HG02759 (cell line): ENCODE data around the gene MATCAP1.

Experiments
- ATAC-seq: cut with Tn5 transposase; IDR thresholded peaks from one replicate; pipeline ENCODE4 v1.9.1; 2021; ENCODE audit warnings: mild to moderate bottlenecking, moderate library complexity; ENCODE audit not compliant: unreplicated experiment

Gene MATCAP1

DNA sequence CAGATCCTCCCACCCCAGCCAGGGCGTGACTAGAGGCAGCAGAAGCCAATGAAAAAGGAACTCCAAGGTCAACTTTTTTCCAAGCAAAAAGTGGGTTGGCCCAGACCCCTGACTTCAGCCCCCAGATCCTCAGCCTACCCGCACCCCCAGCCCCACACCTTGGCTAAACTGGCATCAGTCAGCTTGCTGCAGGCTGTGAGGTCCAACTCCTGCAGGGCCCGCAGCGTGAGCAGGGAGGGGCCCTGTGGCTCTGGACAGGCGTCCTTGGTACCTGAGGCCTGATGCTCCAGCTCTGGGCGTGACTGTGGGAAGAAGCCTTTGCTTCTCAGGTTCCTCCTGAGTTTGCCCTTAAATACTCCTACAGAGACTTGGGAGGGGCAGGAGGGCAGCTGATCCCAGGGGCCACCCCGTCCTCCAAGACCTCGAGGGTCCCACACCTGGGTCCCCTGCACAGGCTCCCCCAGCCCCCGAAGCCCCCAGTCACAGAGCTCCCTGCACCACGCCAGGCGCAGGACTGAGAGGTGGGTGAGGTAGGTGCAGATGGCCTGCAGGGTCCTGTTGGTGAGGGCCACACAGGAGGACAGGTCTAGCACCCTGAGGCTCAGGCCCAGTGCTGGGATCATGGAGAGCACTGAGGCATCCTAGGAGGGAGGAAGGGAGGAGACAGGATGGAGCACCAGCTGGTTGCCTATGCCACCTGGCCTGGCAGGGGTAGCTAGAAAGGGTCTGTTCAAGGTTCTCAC, 24.6 kb upstream of the MATCAP1 start:
- no peak for ATAC-seq

DNA sequence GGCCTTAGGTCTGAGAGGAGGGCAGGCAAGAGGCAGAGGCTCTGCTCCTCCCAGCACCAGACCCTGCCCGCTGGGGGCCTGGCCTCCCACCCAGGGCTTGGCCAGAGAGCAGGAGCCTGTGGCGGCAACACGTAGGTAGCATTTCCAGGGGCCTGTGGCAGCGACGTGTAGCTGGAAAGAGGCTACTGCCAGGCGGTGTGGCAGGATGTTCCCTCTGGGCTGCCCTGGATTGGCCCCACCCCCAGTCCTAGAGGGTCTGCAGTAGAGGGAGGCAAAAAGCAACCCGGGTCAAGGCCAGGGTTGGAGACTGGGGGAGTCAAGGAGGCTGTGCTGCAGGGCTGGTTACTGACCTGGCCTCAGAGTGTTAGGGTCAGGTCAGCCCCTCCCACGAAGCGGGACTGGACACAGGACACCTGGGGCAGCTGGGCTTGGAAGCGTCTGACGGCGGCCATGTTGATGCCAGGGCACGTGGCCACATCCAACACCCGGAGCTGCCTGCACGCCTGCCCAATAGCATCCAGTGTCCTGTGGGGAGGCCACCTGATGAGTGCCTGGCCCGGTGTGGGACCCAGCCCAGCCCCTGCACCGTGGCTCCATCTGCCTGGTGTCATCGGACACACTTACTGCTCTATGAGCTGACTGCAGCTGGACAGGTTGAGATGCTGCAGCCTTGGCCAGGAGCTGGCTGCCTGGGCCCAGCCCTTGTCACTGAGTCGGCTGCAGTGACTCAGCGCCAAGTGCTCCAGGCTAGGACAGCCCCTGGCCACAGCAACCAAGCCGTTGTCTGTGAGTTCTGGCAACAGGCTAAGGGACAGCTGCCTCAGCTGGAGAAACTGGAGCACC, 23.7 kb upstream of the MATCAP1 start:
- ATAC-seq: no peak

DNA sequence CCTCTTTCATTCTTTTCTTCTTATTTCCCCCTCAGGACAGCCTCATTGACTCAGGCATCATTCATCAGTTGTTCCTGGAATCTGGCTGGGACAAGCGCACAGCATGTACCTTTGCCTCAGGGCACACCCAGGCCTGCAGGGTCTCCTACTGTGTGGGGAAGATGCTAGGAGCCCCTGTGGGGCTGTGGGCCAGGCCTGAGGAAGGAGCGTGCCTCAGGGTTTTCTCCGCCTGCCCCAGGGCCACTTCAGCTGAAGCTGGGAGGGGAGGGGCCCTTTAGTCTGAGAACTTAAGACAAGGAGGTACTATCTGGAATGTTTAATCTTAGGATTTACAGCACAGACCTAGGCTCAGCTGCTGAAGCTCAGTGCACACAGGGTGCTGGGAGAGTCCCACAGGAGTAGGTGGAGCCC, 23.1 kb upstream of the MATCAP1 start:
- ATAC-seq: no peak

DNA sequence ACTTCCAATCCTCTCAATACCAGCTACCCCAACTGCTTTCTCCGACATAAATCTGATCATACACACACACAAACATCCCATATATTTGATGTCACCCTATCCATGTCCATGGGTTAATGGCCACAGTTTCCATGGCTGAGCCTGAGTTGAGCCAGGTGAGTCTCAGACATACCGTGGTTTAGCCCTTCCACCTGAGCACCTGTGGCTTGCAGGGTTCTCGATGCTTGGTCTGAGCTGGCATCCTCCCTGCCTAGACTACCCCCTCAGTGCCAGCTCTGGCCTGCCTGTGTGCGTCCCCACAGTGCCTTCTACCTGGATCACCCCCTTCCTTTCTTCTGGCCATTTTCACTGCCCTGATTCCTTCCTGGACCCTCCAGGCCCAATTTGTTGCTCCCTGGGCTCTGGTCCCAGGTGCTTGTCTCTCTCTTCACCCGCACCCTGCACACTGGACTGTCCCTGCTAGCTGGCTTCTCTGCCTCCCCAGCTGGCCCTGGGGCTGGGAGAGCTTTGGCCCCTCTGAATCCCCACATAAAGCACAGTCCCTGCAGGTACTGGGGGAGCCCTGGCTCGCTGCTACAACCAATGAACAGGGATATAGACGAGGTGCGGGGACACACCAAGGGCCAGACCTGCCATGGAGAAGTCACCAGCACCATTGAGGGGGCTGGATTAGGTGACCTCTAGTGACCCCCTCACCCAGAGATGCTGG, 22.5 kb upstream of the MATCAP1 start:
- ATAC-seq: no peak

DNA sequence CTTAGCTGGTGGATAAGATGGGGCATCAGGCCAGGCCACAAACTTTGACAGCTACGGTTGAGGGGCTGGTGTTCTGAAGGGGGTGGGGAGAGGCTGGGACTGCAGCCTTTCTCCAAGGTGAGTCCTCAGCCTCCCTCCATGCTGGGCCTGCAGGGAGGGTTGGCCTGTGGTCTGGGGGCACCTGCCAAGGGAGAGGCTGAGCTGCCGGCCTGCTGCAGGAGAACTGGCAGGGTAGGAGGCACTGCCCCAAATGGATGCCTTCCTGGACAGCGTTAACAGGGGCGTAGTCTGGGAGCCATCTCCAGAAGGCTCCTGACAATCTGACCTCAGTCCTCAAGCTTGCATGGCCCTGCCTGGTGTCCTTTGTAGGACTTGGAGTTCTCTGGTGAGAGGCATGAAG, 20.3 kb upstream of the MATCAP1 start:
- ATAC-seq: no peak

DNA sequence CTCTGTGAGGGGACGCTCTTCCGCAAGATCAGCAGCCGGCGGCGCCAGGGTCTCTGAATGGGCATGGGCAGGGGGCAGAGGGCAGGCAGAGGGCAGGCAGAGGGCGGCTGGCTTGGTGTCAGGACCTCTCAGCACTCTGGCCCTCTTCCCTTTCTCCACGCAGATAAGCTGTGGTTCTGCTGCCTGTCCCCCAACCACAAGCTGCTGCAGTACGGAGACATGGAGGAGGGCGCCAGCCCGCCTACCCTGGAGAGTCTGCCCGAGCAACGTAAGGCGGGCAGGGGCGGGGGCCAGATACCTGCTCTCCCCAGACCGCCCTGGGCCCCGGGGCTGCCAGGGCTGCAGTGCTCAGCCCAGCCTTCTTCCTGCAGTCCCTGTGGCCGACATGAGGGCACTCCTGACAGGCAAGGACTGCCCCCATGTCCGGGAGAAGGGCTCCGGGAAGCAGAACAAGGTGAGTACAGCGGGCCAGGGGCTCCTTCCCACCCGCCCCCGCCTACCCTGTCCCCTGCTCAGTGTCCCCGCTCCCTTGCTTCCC, 19.3 kb upstream of the MATCAP1 start:
- ATAC-seq: no peak

DNA sequence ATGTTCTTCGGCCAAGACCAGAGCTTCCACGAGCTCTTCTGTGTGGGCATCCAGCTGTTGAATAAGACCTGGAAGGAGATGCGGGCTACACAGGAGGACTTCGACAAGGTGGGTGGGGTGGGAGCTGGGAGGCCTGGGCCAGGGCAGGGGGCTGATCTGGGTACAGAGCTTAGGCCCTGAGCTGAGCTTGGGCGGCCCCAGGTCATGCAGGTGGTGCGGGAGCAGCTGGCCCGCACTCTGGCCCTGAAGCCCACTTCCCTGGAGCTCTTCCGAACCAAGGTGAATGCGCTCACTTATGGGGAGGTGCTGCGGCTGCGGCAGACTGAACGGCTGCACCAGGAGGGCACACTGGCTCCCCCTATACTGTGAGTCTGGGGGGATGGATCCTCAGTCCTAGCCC, 18.7 kb upstream of the MATCAP1 start:
- ATAC-seq: no peak

DNA sequence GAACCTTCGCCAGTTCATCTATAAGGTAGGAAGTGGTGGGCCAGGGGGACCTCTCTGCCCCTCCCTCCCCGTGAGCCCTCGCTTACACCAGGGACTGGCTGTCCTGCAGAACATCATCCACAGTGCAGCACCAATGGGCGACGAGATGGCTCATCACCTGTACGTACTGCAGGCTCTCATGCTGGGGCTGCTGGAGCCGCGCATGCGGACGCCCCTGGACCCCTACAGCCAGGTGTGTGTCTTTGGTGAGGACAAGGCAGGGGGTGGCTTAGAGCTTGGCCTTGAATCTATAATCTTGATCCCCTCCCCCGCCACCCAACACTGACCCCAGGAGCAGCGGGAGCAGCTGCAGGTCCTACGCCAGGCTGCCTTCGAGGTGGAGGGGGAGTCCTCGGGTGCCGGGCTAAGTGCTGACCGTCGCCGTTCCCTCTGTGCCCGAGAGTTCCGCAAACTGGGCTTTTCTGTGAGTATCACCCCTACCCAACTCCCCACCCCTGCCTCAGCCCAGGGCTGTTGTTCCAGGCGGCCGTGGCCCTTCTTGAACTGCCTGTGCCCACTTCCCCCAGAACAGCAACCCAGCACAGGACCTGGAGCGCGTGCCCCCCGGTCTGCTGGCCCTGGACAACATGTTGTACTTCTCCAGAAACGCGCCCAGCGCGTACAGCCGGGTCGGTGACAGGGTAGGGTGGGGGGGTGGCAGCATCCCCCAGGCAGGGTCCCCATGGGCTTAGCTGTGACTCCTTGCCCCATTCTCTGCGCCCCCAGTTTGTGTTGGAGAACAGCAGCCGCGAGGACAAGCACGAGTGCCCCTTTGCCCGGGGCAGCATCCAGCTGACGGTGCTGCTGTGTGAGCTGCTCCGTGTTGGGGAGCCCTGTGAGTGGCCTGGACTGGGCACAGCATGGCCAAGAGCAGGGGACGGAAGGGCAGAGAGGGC, 17.9 kb upstream of the MATCAP1 start:
- no peak for ATAC-seq

DNA sequence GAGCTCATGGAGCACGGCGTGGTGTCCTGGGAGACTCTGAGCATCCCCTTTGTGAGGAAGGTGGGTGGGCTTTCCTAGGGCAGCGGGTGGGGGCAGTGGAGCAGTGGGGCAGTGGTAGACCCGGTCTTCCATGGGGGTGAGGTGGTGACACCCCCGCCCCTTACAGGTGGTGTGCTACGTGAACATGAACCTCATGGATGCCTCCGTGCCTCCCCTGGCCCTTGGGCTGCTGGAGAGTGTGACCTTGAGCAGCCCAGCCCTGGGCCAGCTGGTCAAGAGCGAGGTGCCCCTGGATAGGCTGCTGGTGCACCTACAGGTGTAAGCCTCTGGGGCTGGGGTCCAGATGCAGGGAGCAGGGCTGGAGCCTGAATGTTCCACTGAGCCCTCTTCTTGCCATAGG, 16.7 kb upstream of the MATCAP1 start:
- ATAC-seq: no peak

DNA sequence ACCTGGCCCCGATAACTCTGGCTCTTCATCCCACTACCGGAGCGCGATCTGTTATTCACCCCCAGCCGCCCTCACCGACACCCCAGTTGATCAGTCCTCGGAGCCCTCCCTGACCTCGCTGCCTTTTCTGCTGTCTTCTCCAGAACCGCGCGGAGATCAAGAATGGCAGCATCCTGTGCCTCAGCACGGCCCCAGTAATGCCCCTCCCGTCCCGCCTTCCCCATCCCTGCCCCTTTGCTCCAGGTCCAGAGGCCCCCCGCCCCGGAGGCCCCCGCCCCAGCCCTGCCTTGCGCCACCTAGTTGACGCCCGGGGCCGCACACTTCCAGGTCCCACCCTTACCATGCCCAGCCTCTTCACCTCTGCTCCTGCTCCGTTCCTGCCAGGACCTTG, 16.0 kb upstream of the MATCAP1 start:
- no peak for ATAC-seq

DNA sequence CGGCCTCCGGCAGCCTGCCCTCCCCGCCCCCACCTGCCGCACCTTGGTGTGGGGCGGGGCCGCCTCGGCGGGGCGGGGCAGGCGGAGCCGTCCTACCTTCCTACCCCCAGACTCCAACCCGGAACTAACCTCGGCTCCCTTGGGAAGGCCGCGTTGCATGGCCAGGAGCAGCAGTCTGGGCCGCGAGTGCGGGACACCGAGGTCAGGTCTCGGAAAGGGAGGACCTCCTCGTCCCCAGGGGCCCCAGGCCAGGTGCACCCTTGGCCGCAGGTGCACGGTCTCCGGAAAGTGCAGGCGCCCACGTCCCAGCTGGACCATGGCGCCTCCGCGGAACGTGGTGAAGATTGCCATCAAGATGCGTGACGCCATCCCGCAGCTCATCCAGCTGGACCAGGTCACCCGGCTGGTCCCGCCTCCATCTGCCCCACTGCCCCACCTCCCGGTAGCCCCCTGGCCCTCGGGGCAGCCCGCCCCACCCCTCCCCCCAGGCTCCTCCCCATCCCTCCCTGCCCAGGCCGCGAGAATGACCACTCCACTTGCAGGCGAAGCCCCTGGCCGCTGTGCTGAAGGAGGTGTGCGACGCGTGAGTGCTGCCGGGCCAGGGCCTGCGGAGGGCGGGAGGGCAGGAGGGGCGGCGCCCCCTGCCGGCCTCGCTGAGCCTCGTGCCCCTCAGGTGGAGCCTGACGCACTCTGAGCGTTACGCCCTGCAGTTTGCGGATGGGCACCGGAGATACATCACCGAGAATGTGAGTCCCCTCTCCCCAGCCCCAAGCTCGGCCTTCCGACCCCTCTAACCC, 15.4 kb upstream of the MATCAP1 start, which contains the start of gene ELMO3:
TSS of gene ELMO3 (plus strand) at position 121 of the 797 bp plus-strand sequence. CDS start at position 317, 196 bp downstream.
- ATAC-seq: no peak

DNA sequence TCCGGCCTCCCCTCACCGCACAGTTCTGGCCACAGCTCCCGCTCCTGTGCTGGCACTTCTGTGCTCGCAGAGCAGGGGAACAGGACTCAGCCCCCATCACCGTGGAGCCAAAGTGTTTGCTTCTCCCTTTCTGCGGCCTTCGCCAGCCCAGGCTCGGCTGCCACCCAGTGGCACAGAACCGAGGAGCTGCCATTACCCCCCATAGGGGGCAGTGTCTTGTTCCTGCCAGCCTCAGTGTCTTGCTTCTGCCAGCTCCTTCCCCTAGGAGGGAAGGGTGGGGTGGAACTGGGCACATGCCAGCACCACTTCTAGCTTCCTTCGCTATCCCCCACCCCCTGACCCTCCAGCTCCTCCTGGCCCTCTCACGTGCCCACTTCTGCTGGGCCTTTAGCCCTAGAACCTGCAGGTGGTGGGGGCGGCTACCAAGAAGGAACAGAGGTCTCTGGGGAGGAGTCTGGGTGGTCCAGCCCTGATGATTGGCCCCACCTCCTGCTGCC, 14.5 kb upstream of the MATCAP1 start:
- no peak for ATAC-seq

DNA sequence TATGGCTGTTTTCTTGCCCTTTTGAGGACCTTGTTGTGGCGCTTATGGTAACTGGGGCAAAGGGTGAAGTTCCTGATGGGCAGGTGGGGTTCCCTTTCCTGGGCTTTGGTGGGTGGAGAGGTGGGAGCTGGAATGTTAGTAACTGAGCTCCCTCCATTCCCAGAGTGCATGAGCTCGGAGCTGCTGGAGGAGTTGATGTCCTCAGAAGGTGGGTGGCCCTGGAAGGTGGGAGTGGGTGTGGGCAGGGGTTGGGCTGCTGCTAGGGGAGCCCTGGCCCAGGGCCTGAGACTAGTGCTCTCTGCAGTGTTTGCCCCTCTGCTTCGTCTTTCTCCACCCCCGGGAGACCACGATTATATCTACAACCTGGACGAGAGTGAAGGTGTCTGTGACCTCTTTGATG, 13.9 kb upstream of the MATCAP1 start:
- no peak for ATAC-seq

DNA sequence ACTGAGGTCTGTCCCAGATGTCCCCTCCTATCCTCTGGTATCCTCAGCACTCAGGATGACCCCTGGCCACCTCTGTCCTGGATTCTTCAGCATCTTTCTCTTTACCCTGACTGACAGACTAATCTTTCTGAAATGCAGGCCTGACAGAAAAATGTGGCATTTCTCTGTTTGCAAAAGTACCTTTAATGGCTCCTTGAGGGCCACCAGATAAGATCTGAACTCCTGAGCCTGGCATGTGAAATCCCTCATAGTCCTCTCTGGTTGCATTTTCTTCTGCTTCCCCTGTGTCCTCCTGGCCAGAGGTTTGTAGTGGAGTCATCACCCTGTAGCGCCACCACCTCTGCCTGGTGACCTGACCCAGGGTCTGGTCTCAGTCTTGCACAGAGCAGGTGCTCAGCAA, 13.1 kb upstream of the MATCAP1 start:
- no peak for ATAC-seq

DNA sequence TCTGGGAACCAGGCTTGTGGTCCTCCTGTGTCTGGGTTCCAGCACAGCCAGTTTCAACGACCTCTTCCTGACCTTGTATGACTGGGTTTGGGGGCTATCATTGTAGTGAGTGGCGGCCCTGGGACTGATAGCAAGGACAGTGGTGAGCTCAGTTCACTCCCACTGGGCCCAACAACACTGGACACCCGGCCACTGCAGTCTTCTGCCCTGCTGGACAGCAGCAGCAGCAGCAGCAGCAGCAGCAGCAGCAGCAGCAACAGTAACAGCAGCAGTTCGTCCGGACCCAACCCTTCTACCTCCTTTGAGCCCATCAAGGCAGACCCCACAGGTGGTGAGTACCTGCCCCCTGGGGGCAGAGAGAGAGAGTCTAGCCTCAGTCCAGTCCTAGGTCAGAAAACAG, 11.9 kb upstream of the MATCAP1 start:
- no peak for ATAC-seq

DNA sequence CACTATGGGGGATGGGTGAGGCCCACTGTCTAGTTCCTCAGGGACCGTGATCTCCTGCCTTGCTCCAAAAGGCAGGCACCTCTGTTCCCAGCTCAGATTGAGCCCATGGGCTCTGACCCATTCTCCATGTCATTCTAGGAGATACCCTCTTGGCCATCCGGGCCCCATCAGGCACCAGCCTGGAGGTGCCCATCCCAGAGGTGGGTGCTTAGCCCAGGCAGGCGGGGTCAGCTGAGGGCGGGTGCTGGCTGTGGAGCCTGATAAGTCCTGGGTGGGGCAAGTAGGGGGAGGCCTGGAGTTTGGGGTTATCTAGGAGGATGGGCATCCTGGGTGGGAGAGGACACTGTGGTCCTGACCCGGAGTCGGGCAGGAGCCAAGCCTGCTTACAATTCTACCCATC, 10.5 kb upstream of the MATCAP1 start:
- no peak for ATAC-seq

DNA sequence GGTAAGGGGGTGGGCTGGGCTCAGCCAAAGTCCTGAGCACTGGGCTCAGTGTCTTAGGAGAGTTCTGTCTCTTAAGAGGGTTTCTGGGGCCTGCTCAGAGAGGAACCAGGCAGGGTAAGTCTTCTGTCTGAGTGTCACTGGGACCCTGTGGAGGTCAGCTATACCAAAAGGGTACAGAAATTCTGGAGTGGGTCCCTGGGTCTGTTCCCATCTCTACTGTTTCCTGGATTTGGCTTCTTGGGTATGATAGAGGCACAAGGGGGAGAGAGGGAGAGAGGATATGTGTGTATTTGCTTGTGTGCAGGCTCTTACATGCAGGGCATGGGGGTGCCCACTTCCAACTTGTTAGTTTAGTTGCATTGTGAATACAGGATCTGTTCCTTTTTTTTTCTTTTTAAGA, 9.8 kb upstream of the MATCAP1 start:
- no peak for ATAC-seq

DNA sequence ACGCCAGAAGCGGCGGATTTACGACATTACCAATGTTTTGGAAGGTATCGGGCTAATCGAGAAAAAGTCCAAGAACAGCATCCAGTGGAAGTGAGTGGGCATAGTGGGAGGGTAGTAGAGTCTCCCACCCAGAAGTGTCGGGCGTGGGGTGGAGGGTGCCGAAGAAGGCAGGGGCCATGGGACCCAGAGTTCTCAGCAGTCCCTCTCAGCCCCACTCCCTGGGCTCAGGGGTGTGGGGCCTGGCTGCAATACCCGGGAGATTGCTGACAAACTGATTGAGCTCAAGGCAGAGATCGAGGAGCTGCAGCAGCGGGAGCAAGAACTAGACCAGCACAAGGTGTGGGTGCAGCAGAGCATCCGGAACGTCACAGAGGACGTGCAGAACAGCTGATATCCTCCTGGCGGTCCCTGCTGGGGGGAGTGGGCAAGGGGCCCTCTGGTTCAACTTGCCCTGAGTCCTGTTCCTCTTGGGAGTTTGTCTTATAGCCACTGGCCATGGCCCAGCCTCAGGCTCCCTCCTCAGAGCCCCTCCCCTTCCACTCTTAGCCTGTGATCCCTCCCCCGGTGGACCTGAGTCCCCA, 9.1 kb upstream of the MATCAP1 start:
- no peak for ATAC-seq
